Smooth muscle cell (in vitro differentiated cells): ENCODE data around the gene OSTM1. TPM values are rescaled to one million over a fixed set of nuclear protein-coding genes. Genes with fewer than 3 reads are reported as not detected.

Experiments
- DNase-seq: peaks from one replicate; lab custom pipeline; 2025; ENCODE audit not compliant: unreplicated experiment; lab: John Stamatoyannopoulos, UW
- H2AFZ ChIP-seq: fragments of 200-600 bp; sonication (generic); 2 replicates; pipeline ENCODE4 v1.6.0; 2016; ENCODE audit warnings: antibody characterized with exemption, low read depth, mild to moderate bottlenecking
- H3F3A ChIP-seq: fragments of 200-600 bp; sonication (generic); 2 replicates; pipeline ENCODE4 v1.6.0; 2017; ENCODE audit warnings: antibody characterized with exemption, low read depth
- H3K27ac ChIP-seq: fragments of 200-600 bp; sonication (generic); 2 replicates; pipeline ENCODE4 v1.5.1; 2016; ENCODE audit warnings: low read depth, mild to moderate bottlenecking
- H3K27me3 ChIP-seq: fragments of 200-600 bp; sonication (generic); 2 replicates; pipeline ENCODE4 v1.6.1; 2016; ENCODE audit warnings: low read depth, mild to moderate bottlenecking
- H3K36me3 ChIP-seq: fragments of 200-600 bp; sonication (generic); 2 replicates; pipeline ENCODE4 v1.5.1; 2016; ENCODE audit warnings: low read depth
- H3K4me1 ChIP-seq: fragments of 200-600 bp; sonication (generic); 2 replicates; pipeline ENCODE4 v1.5.1; 2016; ENCODE audit warnings: low read depth
- H3K4me2 ChIP-seq: fragments of 200-600 bp; sonication (generic); 2 replicates; pipeline ENCODE4 v1.6.0; 2016; ENCODE audit warnings: mild to moderate bottlenecking
- H3K4me3 ChIP-seq: fragments of 200-600 bp; sonication (generic); 2 replicates; pipeline ENCODE4 v1.5.1; 2016; ENCODE audit warnings: mild to moderate bottlenecking
- H3K79me2 ChIP-seq: fragments of 200-600 bp; sonication (generic); 2 replicates; pipeline ENCODE4 v1.6.0; 2016; ENCODE audit warnings: low read depth, mild to moderate bottlenecking
- H3K9ac ChIP-seq: fragments of 200-600 bp; sonication (generic); 2 replicates; pipeline ENCODE4 v1.6.0; 2016; ENCODE audit warnings: low read depth
- H3K9me3 ChIP-seq: fragments of 200-600 bp; sonication (generic); replicated peaks from 2 replicates; pipeline ENCODE4 v1.5.1; 2016; ENCODE audit warnings: low read depth
- H4K20me1 ChIP-seq: fragments of 200-600 bp; sonication (generic); 2 replicates; pipeline ENCODE4 v1.6.0; 2016; ENCODE audit warnings: low read depth
- CTCF ChIP-seq: fragments of 200-600 bp; sonication (generic); IDR thresholded peaks from 2 replicates; pipeline ENCODE4 v1.5.1; 2017; ENCODE audit warnings: borderline replicate concordance, mild to moderate bottlenecking, antibody characterized with exemption; ENCODE audit not compliant: insufficient read depth, poor library complexity, severe bottlenecking
- whole genome bisulfite sequencing: methylation state at CpG from one replicate; pipeline ENCODE4 v1.1.7; 2016; ENCODE audit warnings: low lambda C conversion rate; 5-methylcytosine and 5-hydroxymethylcytosine counted together
- polyA plus RNA-seq: library from polyadenylated mRNA; unstranded; fragments of >200 nt; fragmentation: Nextera tagmentation; extraction: Ambion mirVana; gene quantifications from 2 replicates; pipeline ENCODE4 v1.2.1, GENCODE V29; 2016
- total RNA-seq: library from RNA; depleted of rRNA; stranded (reverse); fragments of >200 nt; gene quantifications from 2 replicates; pipeline ENCODE4 v1.2.3, GENCODE V29; 2014

The OSTM1 gene
- total and polyA plus RNA-seq, 2 experiments from 2014 or later, result 11.7 to 31.4 TPM

- no peak overlapping the region for H3K27ac ChIP-seq
- H3F3A ChIP-seq, result no peaks in the 10 kb centered on the region
- no peak overlapping the region for H3K9ac ChIP-seq
- H3K27me3 ChIP-seq, result no peaks in the 10 kb centered on the region
- H2AFZ ChIP-seq, result no peak overlapping the region
- H3K36me3 ChIP-seq, result no peaks in the 10 kb centered on the region
- H3K4me1 ChIP-seq, result no peaks in the 10 kb centered on the region
- WGBS, result 97% methylated on average over 8 of the region's 8 CpGs
- H4K20me1 ChIP-seq, result no peaks in the 10 kb centered on the region
- H3K9me3 ChIP-seq, result no peaks in the 10 kb centered on the region
- no peak for DNase-seq
- no peak overlapping the region for H3K4me2 ChIP-seq
- H3K4me3 ChIP-seq, result no peak overlapping the region
- H3K79me2 ChIP-seq, result no peaks in the 10 kb centered on the region
- no peak for TF ChIP-seq CTCF
Observed at GRCh38 chr6:108039681-108040080, 34.9 kb downstream of the OSTM1 start.

- H3K4me1 ChIP-seq, result no peaks in the 10 kb centered on the region
- no peaks in the 10 kb centered on the region for H3F3A ChIP-seq
- H3K27me3 ChIP-seq, result no peaks in the 10 kb centered on the region
- H3K36me3 ChIP-seq, result no peaks in the 10 kb centered on the region
- TF ChIP-seq CTCF, result no peak
- no peak for DNase-seq
- no peaks in the 10 kb centered on the region for H3K9me3 ChIP-seq
- 94% methylated on average over 4 of the region's 4 CpGs for WGBS
- H3K4me2 ChIP-seq, result no peak overlapping the region
- H2AFZ ChIP-seq, result no peak overlapping the region
- no peak overlapping the region for H3K9ac ChIP-seq
- no peak overlapping the region for H3K4me3 ChIP-seq
- no peak overlapping the region for H3K27ac ChIP-seq
- no peaks in the 10 kb centered on the region for H4K20me1 ChIP-seq
- H3K79me2 ChIP-seq, result no peaks in the 10 kb centered on the region
Observed at GRCh38 chr6:108036884-108037283, 37.7 kb downstream of the OSTM1 start.

- Histone ChIP-seq H2AFZ (no peak overlapping the region), H3K79me2 (no peaks in the 10 kb centered on the region), H3K27ac (no peak overlapping the region), H3F3A (no peaks in the 10 kb centered on the region), H3K4me2 (no peak overlapping the region), H3K27me3 (no peaks in the 10 kb centered on the region), H4K20me1 (no peaks in the 10 kb centered on the region), H3K9me3 (no peaks in the 10 kb centered on the region), H3K4me3 (no peak overlapping the region), H3K9ac (no peak overlapping the region), H3K4me1 (no peaks in the 10 kb centered on the region), H3K36me3 (no peaks in the 10 kb centered on the region)
- no peak for DNase-seq
- no peak for TF ChIP-seq CTCF
- 96% methylated on average over 10 of the region's 10 CpGs for WGBS
Observed at GRCh38 chr6:108031968-108032367, 42.6 kb downstream of the OSTM1 start.

- Histone ChIP-seq H3K36me3 (no peaks in the 10 kb centered on the region), H3K79me2 (no peaks in the 10 kb centered on the region), H3K4me1 (no peaks in the 10 kb centered on the region), H3K9me3 (no peaks in the 10 kb centered on the region), H3K4me3 (no peak overlapping the region), H3K9ac (no peak overlapping the region), H3K4me2 (no peak overlapping the region), H3K27ac (no peak overlapping the region), H2AFZ (no peak overlapping the region), H4K20me1 (no peaks in the 10 kb centered on the region), H3F3A (no peaks in the 10 kb centered on the region), H3K27me3 (no peaks in the 10 kb centered on the region)
- WGBS, result 100% methylated on average over 1 of the region's 1 CpG
- no peak for DNase-seq
- no peak for TF ChIP-seq CTCF
Observed at GRCh38 chr6:108030211-108030610, 44.3 kb downstream of the OSTM1 start.
